Measurements from ENCODE around the gene PCDH9.

DNA sequence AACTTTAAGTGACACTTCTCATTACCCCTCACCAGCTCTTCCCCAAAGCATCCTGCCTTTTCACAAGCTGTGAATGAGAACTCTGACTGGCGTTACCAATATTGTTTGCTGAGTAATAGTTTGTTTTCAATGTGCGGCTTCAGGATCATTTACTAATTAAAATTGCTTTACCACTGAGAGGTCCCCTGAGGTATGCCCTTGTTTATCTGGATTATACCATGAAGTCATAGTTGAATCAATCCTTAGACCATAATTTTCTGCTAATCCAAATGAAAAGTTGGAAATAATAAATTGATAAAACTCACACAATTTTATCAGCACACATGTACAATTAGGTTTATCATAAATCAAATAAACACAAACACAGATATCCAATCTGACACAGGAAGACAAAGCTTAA is 568.8 kb downstream of the PCDH9 start:
- no peak for TF ChIP-seq EZH2phosphoT487 (IDR thresholded peaks at IDR 0.05; ENCODE audit: insufficient read depth, low read depth)
- no peak for TF ChIP-seq EZH2 (IDR thresholded peaks at IDR 0.05; ENCODE audit: insufficient read depth, poor library complexity, severe bottlenecking)
